ENCODE results near the gene APOBEC4.

DNA sequence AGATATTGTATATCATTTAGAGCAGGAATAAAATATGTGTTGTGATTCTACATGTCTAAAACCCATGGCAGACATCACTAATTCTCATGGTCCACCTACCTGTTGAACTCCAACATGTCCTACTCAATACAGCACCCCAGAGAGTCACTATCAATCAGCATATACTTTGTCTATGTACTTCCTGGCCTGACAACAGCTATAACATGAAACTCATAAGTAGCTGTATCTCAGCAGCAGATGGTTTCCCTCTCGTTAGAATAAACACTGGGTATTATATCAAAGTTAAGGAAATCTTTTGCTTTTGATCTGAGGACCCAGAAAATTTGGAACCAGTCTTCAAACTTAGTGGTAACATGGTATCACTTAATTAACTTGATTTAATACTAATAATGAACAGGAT is 33.3 kb downstream of the APOBEC4 start:
- TF ChIP-seq, protein P1, sequence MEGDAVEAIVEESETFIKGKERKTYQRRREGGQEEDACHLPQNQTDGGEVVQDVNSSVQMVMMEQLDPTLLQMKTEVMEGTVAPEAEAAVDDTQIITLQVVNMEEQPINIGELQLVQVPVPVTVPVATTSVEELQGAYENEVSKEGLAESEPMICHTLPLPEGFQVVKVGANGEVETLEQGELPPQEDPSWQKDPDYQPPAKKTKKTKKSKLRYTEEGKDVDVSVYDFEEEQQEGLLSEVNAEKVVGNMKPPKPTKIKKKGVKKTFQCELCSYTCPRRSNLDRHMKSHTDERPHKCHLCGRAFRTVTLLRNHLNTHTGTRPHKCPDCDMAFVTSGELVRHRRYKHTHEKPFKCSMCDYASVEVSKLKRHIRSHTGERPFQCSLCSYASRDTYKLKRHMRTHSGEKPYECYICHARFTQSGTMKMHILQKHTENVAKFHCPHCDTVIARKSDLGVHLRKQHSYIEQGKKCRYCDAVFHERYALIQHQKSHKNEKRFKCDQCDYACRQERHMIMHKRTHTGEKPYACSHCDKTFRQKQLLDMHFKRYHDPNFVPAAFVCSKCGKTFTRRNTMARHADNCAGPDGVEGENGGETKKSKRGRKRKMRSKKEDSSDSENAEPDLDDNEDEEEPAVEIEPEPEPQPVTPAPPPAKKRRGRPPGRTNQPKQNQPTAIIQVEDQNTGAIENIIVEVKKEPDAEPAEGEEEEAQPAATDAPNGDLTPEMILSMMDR (IDR thresholded peaks at IDR 0.05), result no peak
- TF ChIP-seq POLR2AphosphoS5 (IDR thresholded peaks at IDR 0.05) (no peak), POLR2A (IDR thresholded peaks at IDR 0.05) (no peak)

All from gastroesophageal sphincter (tissue), 3 donors.